Loucy (cell line): ENCODE measurements around the gene DISC1.

ENCODE experiments used
- H2AFZ ChIP-seq: fragments of 200-600 bp; sonication (generic); 2 replicates; pipeline ENCODE4 v1.6.0; 2016; ENCODE audit warnings: antibody characterized with exemption, mild to moderate bottlenecking, low read length, moderate library complexity
- H3F3A ChIP-seq: fragments of 200-600 bp; 2 replicates; pipeline ENCODE4 v1.6.0; 2016; ENCODE audit warnings: antibody characterized with exemption, low read depth, mild to moderate bottlenecking
- H3K27me3 ChIP-seq: fragments of 200-600 bp; sonication (generic); 2 replicates; pipeline ENCODE4 v1.6.1; 2014; ENCODE audit warnings: low read length, mild to moderate bottlenecking; ENCODE audit not compliant: insufficient read depth, poor library complexity, severe bottlenecking
- H3K36me3 ChIP-seq: fragments of 200-600 bp; sonication (generic); 2 replicates; pipeline ENCODE4 v1.6.1; 2016; ENCODE audit warnings: low read length; ENCODE audit not compliant: insufficient read depth
- H3K4me1 ChIP-seq: fragments of 200-600 bp; sonication (generic); 2 replicates; pipeline ENCODE4 v1.5.1; 2014; ENCODE audit warnings: low read length, mild to moderate bottlenecking; ENCODE audit not compliant: insufficient read depth, poor library complexity, severe bottlenecking
- H3K4me2 ChIP-seq: fragments of 200-600 bp; sonication (generic); 2 replicates; pipeline ENCODE4 v1.6.0; 2014; ENCODE audit warnings: antibody characterized with exemption, low read length, low read depth, mild to moderate bottlenecking; ENCODE audit not compliant: poor library complexity, severe bottlenecking
- H3K4me3 ChIP-seq: fragments of 200-600 bp; sonication (generic); 2 replicates; pipeline ENCODE4 v1.5.1; 2014; ENCODE audit warnings: low read length, mild to moderate bottlenecking, mixed read lengths; ENCODE audit not compliant: poor library complexity, severe bottlenecking
- H3K79me2 ChIP-seq: fragments of 200-600 bp; sonication (generic); 2 replicates; pipeline ENCODE4 v1.6.1; 2014; ENCODE audit warnings: low read length; ENCODE audit not compliant: insufficient read depth
- H3K9ac ChIP-seq: fragments of 200-600 bp; sonication (generic); 2 replicates; pipeline ENCODE4 v1.6.0; 2014; ENCODE audit warnings: mild to moderate bottlenecking, low read depth, low read length, moderate library complexity; ENCODE audit not compliant: poor library complexity, severe bottlenecking
- H3K9me2 ChIP-seq: fragments of 200-600 bp; sonication (generic); replicated peaks from 2 replicates; pipeline ENCODE4 v1.6.1; 2016; ENCODE audit warnings: low read depth, low read length, mixed read lengths
- H3K9me3 ChIP-seq: fragments of 200-600 bp; sonication (generic); 2 replicates; pipeline ENCODE4 v1.6.1; 2014; ENCODE audit warnings: mild to moderate bottlenecking, antibody characterized with exemption, low read length, low read depth; ENCODE audit not compliant: insufficient read depth
- H4K20me1 ChIP-seq: fragments of 200-600 bp; sonication (generic); 2 replicates; pipeline ENCODE4 v1.6.0; 2014; ENCODE audit warnings: antibody characterized with exemption, low read length, mild to moderate bottlenecking; ENCODE audit not compliant: insufficient read depth, poor library complexity, severe bottlenecking
- CTCF ChIP-seq: fragments of 200-600 bp; sonication (generic); conservative IDR thresholded peaks from 2 replicates; pipeline ENCODE4 v1.5.1; 2014; ENCODE audit warnings: mild to moderate bottlenecking, antibody characterized with exemption, low read length
- EZH2phosphoT487 ChIP-seq: fragments of 200-600 bp; IDR thresholded peaks from 2 replicates; pipeline ENCODE4 v1.6.1; 2018; ENCODE audit warnings: antibody characterized with exemption, mild to moderate bottlenecking, moderate library complexity, borderline replicate concordance

DISC1 gene

GRCh38 chr1:231931146-231931545 lies 304.6 kb downstream of the DISC1 start:
- no peak overlapping the region for H3K4me3 ChIP-seq
- TF ChIP-seq CTCF: no peak
- no peak for TF ChIP-seq EZH2phosphoT487
- H4K20me1 ChIP-seq: no peaks in the 10 kb centered on the region
- H3K9me2 ChIP-seq: no peaks in the 10 kb centered on the region
- no peaks in the 10 kb centered on the region for H3K36me3 ChIP-seq
- H3K9ac ChIP-seq: no peak overlapping the region
- H3F3A ChIP-seq: no peaks in the 10 kb centered on the region
- no peaks in the 10 kb centered on the region for H3K4me1 ChIP-seq
- no peak overlapping the region for H3K4me2 ChIP-seq
- H3K79me2 ChIP-seq: no peaks in the 10 kb centered on the region
- peaks cover 9% of the 10 kb centered on the region; the same call in 1 of the 2 replicates for H3K9me3 ChIP-seq
- H3K27me3 ChIP-seq: no peaks in the 10 kb centered on the region
- H2AFZ ChIP-seq: no peak overlapping the region

- no peaks in the 10 kb centered on the region for H4K20me1 ChIP-seq
- no peaks in the 10 kb centered on the region for H3K36me3 ChIP-seq
- H3K79me2 ChIP-seq: no peaks in the 10 kb centered on the region
- no peak overlapping the region for H3K9ac ChIP-seq
- no peaks in the 10 kb centered on the region for H3F3A ChIP-seq
- H3K27me3 ChIP-seq: no peaks in the 10 kb centered on the region
- peaks cover 9% of the 10 kb centered on the region; the same call in 1 of the 2 replicates for H3K9me3 ChIP-seq
- H2AFZ ChIP-seq: no peak overlapping the region
- H3K4me1 ChIP-seq: no peaks in the 10 kb centered on the region
- H3K9me2 ChIP-seq: no peaks in the 10 kb centered on the region
- no peak overlapping the region for H3K4me3 ChIP-seq
- no peak overlapping the region for H3K4me2 ChIP-seq
- TF ChIP-seq CTCF: peak; percentile 72
- TF ChIP-seq EZH2phosphoT487: no peak
These were observed 305.4 kb downstream of the DISC1 start for GRCh38 chr1:231931846-231932454.

GRCh38 chr1:231933711-231934626 lies 307.4 kb downstream of the DISC1 start:
- H3K79me2 ChIP-seq: no peaks in the 10 kb centered on the region
- H3K4me3 ChIP-seq: no peak overlapping the region
- H3K36me3 ChIP-seq: no peaks in the 10 kb centered on the region
- TF ChIP-seq EZH2phosphoT487 (no peak), CTCF (no peak)
- no peak overlapping the region for H2AFZ ChIP-seq
- H3K9me3 ChIP-seq: peaks cover 9% of the 10 kb centered on the region; the same call in 1 of the 2 replicates
- H3K4me1 ChIP-seq: no peaks in the 10 kb centered on the region
- no peaks in the 10 kb centered on the region for H3K9me2 ChIP-seq
- no peak overlapping the region for H3K4me2 ChIP-seq
- H4K20me1 ChIP-seq: no peaks in the 10 kb centered on the region
- no peak overlapping the region for H3K9ac ChIP-seq
- no peaks in the 10 kb centered on the region for H3F3A ChIP-seq
- no peaks in the 10 kb centered on the region for H3K27me3 ChIP-seq
